Neural cell (in vitro differentiated cells): ENCODE measurements around the gene FKBP1A. TPM values are rescaled to one million over a fixed set of nuclear protein-coding genes. Genes with fewer than 3 reads are reported as not detected.

ENCODE experiments used
- H2AFZ ChIP-seq: fragments of 200-600, 300-800 bp; sonication (generic), shearing (Covaris generic); 2 replicates; pipeline ENCODE4 v1.6.0; 2014; ENCODE audit warnings: low read depth, mild to moderate bottlenecking, antibody characterized with exemption, low read length, moderate library complexity
- H3F3A ChIP-seq: fragments of 200-600 bp; shearing (Covaris generic); 2 replicates; pipeline ENCODE4 v1.6.1; 2016; ENCODE audit warnings: mild to moderate bottlenecking, moderate library complexity, mixed read lengths, antibody characterized with exemption, low read length; ENCODE audit not compliant: insufficient read depth, poor library complexity, severe bottlenecking
- H3K27ac ChIP-seq: fragments of 200-600, 300-800 bp; sonication (generic), shearing (Covaris generic); 2 replicates; pipeline ENCODE4 v1.5.1; 2014; ENCODE audit warnings: mild to moderate bottlenecking, low read length, moderate library complexity
- H3K27me3 ChIP-seq: fragments of 300-800, 200-600 bp; sonication (generic), shearing (Covaris generic); 2 replicates; pipeline ENCODE4 v1.6.0; 2014; ENCODE audit warnings: mild to moderate bottlenecking, low read depth, low read length, moderate library complexity; ENCODE audit not compliant: insufficient read depth
- H3K36me3 ChIP-seq: fragments of 300-800, 200-600 bp; sonication (generic), shearing (Covaris generic); 2 replicates; pipeline ENCODE4 v1.5.1; 2014; ENCODE audit warnings: mild to moderate bottlenecking, antibody characterized with exemption, low read length, moderate library complexity; ENCODE audit not compliant: insufficient read depth
- H3K4me2 ChIP-seq: fragments of 300-800, 200-600 bp; sonication (generic), shearing (Covaris generic); 2 replicates; pipeline ENCODE4 v1.6.0; 2014; ENCODE audit warnings: mild to moderate bottlenecking, low read length
- H3K4me3 ChIP-seq: fragments of 300-800, 200-600 bp; sonication (generic), shearing (Covaris generic); 2 replicates; pipeline ENCODE4 v1.5.1; 2014; ENCODE audit warnings: mild to moderate bottlenecking, low read length, moderate library complexity
- H3K79me2 ChIP-seq: fragments of 200-600 bp; shearing (Covaris generic); replicated peaks from 2 replicates; pipeline ENCODE4 v1.6.0; 2014; ENCODE audit warnings: mild to moderate bottlenecking, low read length, moderate library complexity; ENCODE audit not compliant: insufficient read depth
- H3K9ac ChIP-seq: fragments of 300-800, 200-600 bp; sonication (generic), shearing (Covaris generic); 2 replicates; pipeline ENCODE4 v1.6.1; 2016; ENCODE audit warnings: mild to moderate bottlenecking, low read length, mixed read lengths
- H3K9me2 ChIP-seq: fragments of 200-600 bp; shearing (Covaris generic); 2 replicates; pipeline ENCODE4 v1.6.1; 2016; ENCODE audit warnings: mild to moderate bottlenecking, low read length, mixed read lengths; ENCODE audit not compliant: insufficient read depth
- H3K9me3 ChIP-seq: fragments of 200-600, 300-800 bp; sonication (generic), shearing (Covaris generic); 2 replicates; pipeline ENCODE4 v1.6.1; 2016; ENCODE audit warnings: mild to moderate bottlenecking, mixed run types, low read length, moderate library complexity, mixed read lengths
- H4K20me1 ChIP-seq: fragments of 200-600 bp; shearing (Covaris generic); 2 replicates; pipeline ENCODE4 v1.6.1; 2016; ENCODE audit warnings: mild to moderate bottlenecking, mixed run types; ENCODE audit not compliant: insufficient read depth
- EP300 ChIP-seq: fragments of 450-650 bp; conservative IDR thresholded peaks from 2 replicates; pipeline ENCODE4 v1.6.1; 2014; ENCODE audit warnings: antibody characterized with exemption, mild to moderate bottlenecking, moderate library complexity; ENCODE audit not compliant: poor library complexity, severe bottlenecking
- EZH2 ChIP-seq: fragments of 200-600, 300-800 bp; shearing (Covaris generic), sonication (generic); IDR thresholded peaks from 2 replicates; pipeline ENCODE4 v1.6.1; 2014; ENCODE audit warnings: antibody characterized with exemption, low read length, borderline replicate concordance, mild to moderate bottlenecking; ENCODE audit not compliant: insufficient read depth, poor library complexity, severe bottlenecking
- MXI1 ChIP-seq: fragments of 450-650 bp; conservative IDR thresholded peaks from 2 replicates; pipeline ENCODE4 v1.6.1; 2014; ENCODE audit warnings: antibody characterized with exemption, mild to moderate bottlenecking; ENCODE audit not compliant: poor library complexity, severe bottlenecking
- POLR2AphosphoS5 ChIP-seq: IDR thresholded peaks from 2 replicates; pipeline ENCODE4 v1.6.1; 2012
- RAD21 ChIP-seq: fragments of 450-650 bp; conservative IDR thresholded peaks from 2 replicates; pipeline ENCODE4 v1.6.1; 2014; ENCODE audit warnings: antibody characterized with exemption, mild to moderate bottlenecking, moderate library complexity
- SMC3 ChIP-seq: fragments of 450-650 bp; conservative IDR thresholded peaks from 2 replicates; pipeline ENCODE4 v1.6.1; 2014; ENCODE audit warnings: antibody characterized with exemption, mild to moderate bottlenecking, moderate library complexity; ENCODE audit not compliant: poor library complexity
- TAF1 ChIP-seq: IDR thresholded peaks from 2 replicates; pipeline ENCODE4 v1.6.1; 2012; ENCODE audit warnings: low read depth
- polyA plus RNA-seq: library from polyadenylated mRNA; depleted of rRNA; stranded (reverse); fragments of >200 nt; gene quantifications from 2 replicates; pipeline ENCODE4 v1.2.3, GENCODE V29; 2014
- TF ChIP-seq, protein P1 (sequence below): IDR thresholded peaks from 2 replicates; pipeline ENCODE4 v1.6.1; 2012; ENCODE audit warnings: borderline replicate concordance
- TF ChIP-seq, protein P2 (sequence below): fragments of 450-650 bp; IDR thresholded peaks from 2 replicates; pipeline ENCODE4 v1.5.1; 2014; ENCODE audit warnings: antibody characterized with exemption, mild to moderate bottlenecking, moderate library complexity; ENCODE audit not compliant: poor library complexity, severe bottlenecking

FKBP1A gene
- polyA plus RNA-seq, 1 donor from 2014 or later, result 150 TPM

DNA sequence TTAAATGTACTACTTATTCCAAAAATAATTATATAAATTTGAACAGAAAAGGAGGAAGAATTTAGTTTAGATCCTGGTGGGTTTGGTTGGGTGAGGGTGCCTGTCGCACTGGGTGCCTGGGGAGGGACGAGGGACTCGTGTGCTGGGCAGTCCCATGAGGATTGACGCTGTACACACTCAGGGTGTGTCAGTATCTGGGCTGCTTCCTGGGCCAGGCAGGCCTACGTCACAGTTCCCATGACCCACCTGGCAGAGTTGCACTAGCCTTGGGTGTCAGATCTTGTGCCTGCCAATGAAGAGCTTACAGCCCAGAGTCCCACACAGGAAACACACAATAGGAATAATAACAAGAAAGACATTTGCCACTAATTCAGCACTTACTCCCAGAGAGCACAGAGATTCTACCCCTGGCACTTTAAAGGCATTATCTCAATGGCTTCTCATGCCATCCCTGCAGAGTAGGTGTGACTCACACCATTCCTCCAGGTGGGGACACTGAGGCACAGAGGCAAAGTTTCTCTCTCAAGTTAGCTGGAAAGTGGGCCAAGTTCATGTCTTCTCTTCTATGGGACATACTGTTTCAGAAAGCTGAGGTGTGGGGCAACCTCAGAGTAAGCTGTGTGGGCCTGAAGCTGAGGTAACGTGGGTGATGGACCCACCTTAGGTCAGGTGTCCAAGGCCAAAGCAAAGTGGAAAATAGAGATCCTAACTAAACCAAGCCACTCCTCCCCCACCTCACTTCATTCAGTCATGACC lies 62.6 kb downstream of the FKBP1A start:
- no peak overlapping the region for H3K27ac ChIP-seq

DNA sequence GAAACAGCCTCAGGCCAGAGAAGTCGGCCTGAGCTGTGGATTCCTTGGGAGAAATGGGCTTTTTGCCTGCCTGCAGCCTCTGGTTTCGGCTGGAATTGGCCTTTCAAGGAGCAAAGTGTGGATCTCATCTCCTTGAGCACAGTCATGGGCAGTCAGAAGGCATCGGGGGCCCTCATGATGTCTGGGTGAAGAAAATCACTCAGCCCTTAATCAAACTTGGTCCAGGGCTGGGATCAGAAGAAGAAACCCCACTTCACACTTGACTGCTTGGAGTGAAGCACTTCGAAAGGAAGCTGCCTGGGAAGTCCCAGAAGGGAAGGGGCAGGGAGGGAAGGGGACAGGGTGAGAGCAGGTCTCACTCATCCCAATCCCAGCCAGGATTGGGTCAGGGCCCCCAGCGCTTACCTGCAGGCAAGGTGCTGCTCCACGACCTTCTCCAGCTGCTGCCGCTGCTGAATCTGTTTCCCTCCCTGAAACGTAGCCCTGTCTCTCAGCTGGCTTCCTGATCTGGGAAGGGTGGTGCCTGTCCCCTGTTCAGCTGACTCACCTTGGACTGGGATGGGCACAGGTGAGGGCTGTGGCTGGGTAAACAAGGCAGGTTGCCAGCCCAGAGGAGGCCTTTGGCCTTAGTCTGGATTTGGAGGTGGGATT lies 64.0 kb downstream of the FKBP1A start, which contains the start of gene SDCBP2:
Gene SDCBP2 (minus strand): TSS at position 460 of the 651 bp plus-strand sequence. CDS start 8,723 bp downstream, outside the sequence.
- no peak within 1 kb of the TSS for H3K4me2 ChIP-seq
- H2AFZ ChIP-seq, result no peak within 1 kb of the TSS
- no peaks in the 10 kb centered on the region for H3F3A ChIP-seq
- H3K36me3 ChIP-seq, result no peaks in the 10 kb centered on the region
- H3K9me3 ChIP-seq, result no peaks in the 10 kb centered on the region
- H3K4me3 ChIP-seq, result no peak within 1 kb of the TSS
- H3K9me2 ChIP-seq, result no peaks in the 10 kb centered on the region
- H3K27ac ChIP-seq, result no peak within 1 kb of the TSS
- no peaks in the 10 kb centered on the region for H4K20me1 ChIP-seq
- H3K27me3 ChIP-seq, result no peaks in the 10 kb centered on the region
- H3K9ac ChIP-seq, result no peak within 1 kb of the TSS
- peaks cover 22% of the 10 kb centered on the region for H3K79me2 ChIP-seq
- TF ChIP-seq RAD21 (no peak), MXI1 (no peak), EZH2 (no peak), SMC3 (no peak), POLR2AphosphoS5 (no peak), TAF1 (no peak)
- TF ChIP-seq, protein P1, sequence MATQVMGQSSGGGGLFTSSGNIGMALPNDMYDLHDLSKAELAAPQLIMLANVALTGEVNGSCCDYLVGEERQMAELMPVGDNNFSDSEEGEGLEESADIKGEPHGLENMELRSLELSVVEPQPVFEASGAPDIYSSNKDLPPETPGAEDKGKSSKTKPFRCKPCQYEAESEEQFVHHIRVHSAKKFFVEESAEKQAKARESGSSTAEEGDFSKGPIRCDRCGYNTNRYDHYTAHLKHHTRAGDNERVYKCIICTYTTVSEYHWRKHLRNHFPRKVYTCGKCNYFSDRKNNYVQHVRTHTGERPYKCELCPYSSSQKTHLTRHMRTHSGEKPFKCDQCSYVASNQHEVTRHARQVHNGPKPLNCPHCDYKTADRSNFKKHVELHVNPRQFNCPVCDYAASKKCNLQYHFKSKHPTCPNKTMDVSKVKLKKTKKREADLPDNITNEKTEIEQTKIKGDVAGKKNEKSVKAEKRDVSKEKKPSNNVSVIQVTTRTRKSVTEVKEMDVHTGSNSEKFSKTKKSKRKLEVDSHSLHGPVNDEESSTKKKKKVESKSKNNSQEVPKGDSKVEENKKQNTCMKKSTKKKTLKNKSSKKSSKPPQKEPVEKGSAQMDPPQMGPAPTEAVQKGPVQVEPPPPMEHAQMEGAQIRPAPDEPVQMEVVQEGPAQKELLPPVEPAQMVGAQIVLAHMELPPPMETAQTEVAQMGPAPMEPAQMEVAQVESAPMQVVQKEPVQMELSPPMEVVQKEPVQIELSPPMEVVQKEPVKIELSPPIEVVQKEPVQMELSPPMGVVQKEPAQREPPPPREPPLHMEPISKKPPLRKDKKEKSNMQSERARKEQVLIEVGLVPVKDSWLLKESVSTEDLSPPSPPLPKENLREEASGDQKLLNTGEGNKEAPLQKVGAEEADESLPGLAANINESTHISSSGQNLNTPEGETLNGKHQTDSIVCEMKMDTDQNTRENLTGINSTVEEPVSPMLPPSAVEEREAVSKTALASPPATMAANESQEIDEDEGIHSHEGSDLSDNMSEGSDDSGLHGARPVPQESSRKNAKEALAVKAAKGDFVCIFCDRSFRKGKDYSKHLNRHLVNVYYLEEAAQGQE, result no peak
- TF ChIP-seq, protein P2, sequence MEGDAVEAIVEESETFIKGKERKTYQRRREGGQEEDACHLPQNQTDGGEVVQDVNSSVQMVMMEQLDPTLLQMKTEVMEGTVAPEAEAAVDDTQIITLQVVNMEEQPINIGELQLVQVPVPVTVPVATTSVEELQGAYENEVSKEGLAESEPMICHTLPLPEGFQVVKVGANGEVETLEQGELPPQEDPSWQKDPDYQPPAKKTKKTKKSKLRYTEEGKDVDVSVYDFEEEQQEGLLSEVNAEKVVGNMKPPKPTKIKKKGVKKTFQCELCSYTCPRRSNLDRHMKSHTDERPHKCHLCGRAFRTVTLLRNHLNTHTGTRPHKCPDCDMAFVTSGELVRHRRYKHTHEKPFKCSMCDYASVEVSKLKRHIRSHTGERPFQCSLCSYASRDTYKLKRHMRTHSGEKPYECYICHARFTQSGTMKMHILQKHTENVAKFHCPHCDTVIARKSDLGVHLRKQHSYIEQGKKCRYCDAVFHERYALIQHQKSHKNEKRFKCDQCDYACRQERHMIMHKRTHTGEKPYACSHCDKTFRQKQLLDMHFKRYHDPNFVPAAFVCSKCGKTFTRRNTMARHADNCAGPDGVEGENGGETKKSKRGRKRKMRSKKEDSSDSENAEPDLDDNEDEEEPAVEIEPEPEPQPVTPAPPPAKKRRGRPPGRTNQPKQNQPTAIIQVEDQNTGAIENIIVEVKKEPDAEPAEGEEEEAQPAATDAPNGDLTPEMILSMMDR, result no peak

More for the DNA sequence above, 62.6 kb downstream of the FKBP1A start:
- H3K9me3 ChIP-seq, result no peaks in the 10 kb centered on the region
- H3K4me2 ChIP-seq, result no peak overlapping the region
- no peak overlapping the region for H3K9ac ChIP-seq
- H3K4me3 ChIP-seq, result no peak overlapping the region
- H2AFZ ChIP-seq, result no peak overlapping the region
- H4K20me1 ChIP-seq, result no peaks in the 10 kb centered on the region
- H3K79me2 ChIP-seq, result peaks cover 22% of the 10 kb centered on the region
- no peaks in the 10 kb centered on the region for H3K27me3 ChIP-seq
- H3K36me3 ChIP-seq, result no peaks in the 10 kb centered on the region
- no peak for TF ChIP-seq EZH2
- TF ChIP-seq, protein P1, result no peak
- TF ChIP-seq POLR2AphosphoS5, result no peak
- TF ChIP-seq, protein P2, result no peak
- no peak for TF ChIP-seq MXI1
- TF ChIP-seq EP300, result no peak
- no peak for TF ChIP-seq TAF1
- no peak for TF ChIP-seq SMC3
- TF ChIP-seq RAD21, result no peak
- H3K9me2 ChIP-seq, result no peaks in the 10 kb centered on the region
- no peaks in the 10 kb centered on the region for H3F3A ChIP-seq
